Tibial artery (tissue), 4 donors: ENCODE data around the gene BUB1B.
A peak's percentile ranks its signal among the peaks of the same experiment; 100 is the strongest.

Experiments
- DNase-seq, 2 donors: peaks; one replicate each; pipeline ENCODE4 v3.0.0-alpha.2; 2019
- H3K27ac ChIP-seq, 2 donors: fragments of 200-600 bp; sonication (generic) in 1 of 2; 1 replicate in 1 of 2; 2 replicates in 1 of 2; pipeline ENCODE4 v1.5.1; 2018 to 2019; ENCODE audit warnings: mild to moderate bottlenecking in 1 of 2
- H3K27me3 ChIP-seq, 2 donors: fragments of 200-600 bp; sonication (generic) in 1 of 2; one replicate each; pipeline versions ENCODE4 v1.5.1 to v1.6.0; 2016 to 2019
- H3K36me3 ChIP-seq, 3 donors: fragments of 200-600 bp; sonication (generic) in 2 of 3; one replicate each; pipeline ENCODE4 v1.5.1; 2016 to 2019; ENCODE audit warnings: mild to moderate bottlenecking in 2 of 3
- H3K4me1 ChIP-seq, 4 donors: fragments of 200-600 bp; sonication (generic) in 2 of 4; 1 replicate in 3 of 4; 2 replicates in 1 of 4; pipeline ENCODE4 v1.5.1; 2016 to 2019
- H3K4me3 ChIP-seq, 2 donors: fragments of 200-600 bp; sonication (generic) in 1 of 2; 1 replicate in 1 of 2; 2 replicates in 1 of 2; pipeline ENCODE4 v1.5.1; 2018 to 2019; ENCODE audit warnings: mild to moderate bottlenecking in 2 of 2
- H3K9me3 ChIP-seq, 3 donors: fragments of 200-600 bp; sonication (generic) in 1 of 3; one replicate each; pipeline ENCODE4 v1.5.1; 2016 to 2019
- CTCF ChIP-seq, 2 experiments: fragments of 200-600 bp in 1 of 2; fragments of 450-650 bp in 1 of 2; IDR thresholded peaks; one replicate each; pipeline ENCODE4 v1.5.1; 2017 to 2019; ENCODE audit warnings: antibody characterized with exemption in 2 of 2, mild to moderate bottlenecking in 1 of 2, moderate library complexity in 1 of 2
- intact Hi-C: fragments of 100-400 bp; cut with DNase I; formaldehyde crosslinking; loops from one replicate; pipeline ENCODE4 v1.15.0; 2023; ENCODE audit warnings: low total_unique reads

BUB1B gene

GRCh38 chr15:40233727-40234577 lies 73.1 kb downstream of the BUB1B start:
- DNase-seq: no peak
- Histone ChIP-seq H3K27me3 (peaks cover 0 to 10% of the 10 kb centered on the region in 2 donors), H3K9me3 (no peaks in the 10 kb centered on the region), H3K27ac (no peak overlapping the region), H3K4me3 (no peak overlapping the region), H3K36me3 (no peaks in the 10 kb centered on the region), H3K4me1 (peaks cover 0 to 8% (median 5%) of the 10 kb centered on the region in 4 donors)
- no peak for TF ChIP-seq CTCF (IDR thresholded peaks at IDR 0.05)
- intact Hi-C loops: no loop called here

- intact Hi-C loops: no loop called here
- no peak for DNase-seq
- Histone ChIP-seq H3K36me3 (no peaks in the 10 kb centered on the region), H3K9me3 (no peaks in the 10 kb centered on the region), H3K4me3 (no peak overlapping the region), H3K27ac (no peak overlapping the region), H3K27me3 (peaks cover 0 to 19% of the 10 kb centered on the region in 2 donors), H3K4me1 (peaks cover 0 to 16% (median 11%) of the 10 kb centered on the region in 4 donors)
- TF ChIP-seq CTCF (IDR thresholded peaks at IDR 0.05): no peak
Observed at GRCh38 chr15:40234783-40235182, 73.9 kb downstream of the BUB1B start.

DNA sequence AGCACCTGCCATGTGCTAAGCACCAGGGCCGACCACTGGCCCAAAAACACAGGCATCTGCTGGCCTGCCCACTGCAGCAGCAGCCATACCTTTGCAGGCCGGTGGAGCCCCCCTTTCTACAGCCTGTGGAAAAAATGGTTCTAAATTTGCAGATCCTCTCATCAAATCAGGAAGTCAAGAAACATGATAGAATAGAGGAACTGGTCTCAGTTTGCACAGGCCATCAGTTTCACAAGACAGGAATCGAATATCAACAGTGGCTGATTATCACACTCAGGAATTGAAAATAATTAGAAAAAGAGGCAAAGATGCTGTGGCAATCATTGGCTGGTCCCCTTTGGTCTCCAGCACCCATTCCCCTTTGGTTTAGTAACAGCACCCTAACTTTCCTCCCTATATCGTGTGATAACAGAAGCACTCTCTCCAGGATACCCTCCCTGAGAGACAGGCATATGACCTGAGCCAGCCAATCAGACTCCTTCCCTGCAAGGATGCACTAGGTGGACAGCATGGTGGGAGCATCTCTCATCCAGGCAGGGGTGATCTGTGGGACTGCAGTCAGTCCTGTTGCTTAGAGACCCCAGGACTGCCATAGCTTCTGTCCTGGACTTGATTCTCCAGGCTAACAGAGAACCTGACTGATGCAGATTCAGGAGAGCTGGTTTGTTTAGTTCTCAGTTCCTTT lies 74.5 kb downstream of the BUB1B start:
- Histone ChIP-seq H3K27me3 (peaks cover 0 to 22% of the 10 kb centered on the region in 2 donors), H3K4me1 (peaks cover 0 to 17% (median 11%) of the 10 kb centered on the region in 4 donors), H3K4me3 (no peak overlapping the region), H3K27ac (no peak overlapping the region), H3K36me3 (no peaks in the 10 kb centered on the region), H3K9me3 (no peaks in the 10 kb centered on the region)
- DNase-seq: no peak
- TF ChIP-seq CTCF (IDR thresholded peaks at IDR 0.05): no peak
- intact Hi-C loops: no loop called here

- intact Hi-C loops: no loop called here
- no peak for DNase-seq
- no peak within 1 kb of the TSS for H3K27ac ChIP-seq
Observed at GRCh38 chr15:40238532-40239403, 77.9 kb downstream of the BUB1B start, which contains the start of gene PAK6. Gene PAK6, plus strand, starts transcription at chr15:40239063. Its CDS starts 25,723 bp downstream, at chr15:40264786.

More at GRCh38 chr15:40238532-40239403, 77.9 kb downstream of the BUB1B start, which contains the start of gene PAK6:
- Histone ChIP-seq H3K4me1 (peaks cover 0 to 24% (median 11%) of the 10 kb centered on the region in 4 donors), H3K27me3 (peaks cover 0 to 26% of the 10 kb centered on the region in 2 donors), H3K9me3 (no peaks in the 10 kb centered on the region), H3K4me3 (peak within 1 kb of the TSS; percentile 8 to 44), H3K36me3 (no peaks in the 10 kb centered on the region)
- TF ChIP-seq CTCF (IDR thresholded peaks at IDR 0.05): no peak
